DOHH2 (cell line): ENCODE data around the gene POLDIP3.

ENCODE experiments used
- EZH2phosphoT487 ChIP-seq: fragments of 200-600 bp; sonication (generic); IDR thresholded peaks from 2 replicates; pipeline ENCODE4 v1.6.1; 2017; ENCODE audit warnings: borderline replicate concordance, mild to moderate bottlenecking, antibody characterized with exemption, low read length, moderate library complexity, mixed read lengths
- TF ChIP-seq, protein P1 (sequence below): fragments of 200-600 bp; sonication (generic); IDR thresholded peaks from one replicate; pipeline ENCODE4 v1.5.1; 2014; ENCODE audit warnings: antibody characterized with exemption, mild to moderate bottlenecking, low read depth, low read length; ENCODE audit not compliant: poor library complexity, severe bottlenecking

DNA sequence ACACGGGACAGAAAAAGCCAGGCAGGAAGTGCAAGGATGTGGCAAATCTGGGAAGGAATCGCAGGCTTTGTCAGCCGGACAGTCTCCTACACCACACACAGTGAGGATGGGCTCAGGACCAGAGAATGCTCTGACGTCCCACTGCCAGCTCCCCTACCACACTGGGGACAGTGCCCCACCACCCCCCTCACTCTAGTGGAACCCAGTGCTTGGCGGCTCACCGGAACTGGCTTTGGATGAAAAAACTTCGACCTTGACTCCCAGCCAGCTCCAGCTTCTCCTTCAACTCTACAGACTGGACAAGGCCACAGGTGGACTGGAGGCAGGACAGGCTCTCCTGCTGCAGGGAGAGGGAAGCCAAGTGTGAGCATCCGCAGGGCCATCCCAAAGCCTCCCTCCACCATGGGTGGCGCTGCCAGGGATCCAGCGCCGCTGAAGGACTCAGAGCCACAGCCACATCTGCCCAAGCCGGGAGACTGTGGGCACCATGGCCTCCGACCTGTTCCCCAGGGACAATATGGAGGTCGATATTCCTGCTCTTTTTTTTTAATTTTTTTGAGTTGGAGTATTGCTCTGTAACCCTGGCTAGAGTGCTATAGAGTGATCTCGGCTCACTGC is 37.0 kb downstream of the POLDIP3 start:
- TF ChIP-seq, protein P1, sequence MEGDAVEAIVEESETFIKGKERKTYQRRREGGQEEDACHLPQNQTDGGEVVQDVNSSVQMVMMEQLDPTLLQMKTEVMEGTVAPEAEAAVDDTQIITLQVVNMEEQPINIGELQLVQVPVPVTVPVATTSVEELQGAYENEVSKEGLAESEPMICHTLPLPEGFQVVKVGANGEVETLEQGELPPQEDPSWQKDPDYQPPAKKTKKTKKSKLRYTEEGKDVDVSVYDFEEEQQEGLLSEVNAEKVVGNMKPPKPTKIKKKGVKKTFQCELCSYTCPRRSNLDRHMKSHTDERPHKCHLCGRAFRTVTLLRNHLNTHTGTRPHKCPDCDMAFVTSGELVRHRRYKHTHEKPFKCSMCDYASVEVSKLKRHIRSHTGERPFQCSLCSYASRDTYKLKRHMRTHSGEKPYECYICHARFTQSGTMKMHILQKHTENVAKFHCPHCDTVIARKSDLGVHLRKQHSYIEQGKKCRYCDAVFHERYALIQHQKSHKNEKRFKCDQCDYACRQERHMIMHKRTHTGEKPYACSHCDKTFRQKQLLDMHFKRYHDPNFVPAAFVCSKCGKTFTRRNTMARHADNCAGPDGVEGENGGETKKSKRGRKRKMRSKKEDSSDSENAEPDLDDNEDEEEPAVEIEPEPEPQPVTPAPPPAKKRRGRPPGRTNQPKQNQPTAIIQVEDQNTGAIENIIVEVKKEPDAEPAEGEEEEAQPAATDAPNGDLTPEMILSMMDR, result no peak
- no peak for TF ChIP-seq EZH2phosphoT487
